Measurements from ENCODE around the gene BOLA1. TPM values are rescaled to one million over a fixed set of nuclear protein-coding genes. Genes with fewer than 3 reads are reported as not detected.
A peak's percentile ranks its signal among the peaks of the same experiment; 100 is the strongest.

The BOLA1 gene
- total and polyA plus RNA-seq, 2 of the 13 experiments (the other 11 are each of a cell fraction or from before 2014, with no cell fraction given): 3.2 to 4.2 TPM

DNA sequence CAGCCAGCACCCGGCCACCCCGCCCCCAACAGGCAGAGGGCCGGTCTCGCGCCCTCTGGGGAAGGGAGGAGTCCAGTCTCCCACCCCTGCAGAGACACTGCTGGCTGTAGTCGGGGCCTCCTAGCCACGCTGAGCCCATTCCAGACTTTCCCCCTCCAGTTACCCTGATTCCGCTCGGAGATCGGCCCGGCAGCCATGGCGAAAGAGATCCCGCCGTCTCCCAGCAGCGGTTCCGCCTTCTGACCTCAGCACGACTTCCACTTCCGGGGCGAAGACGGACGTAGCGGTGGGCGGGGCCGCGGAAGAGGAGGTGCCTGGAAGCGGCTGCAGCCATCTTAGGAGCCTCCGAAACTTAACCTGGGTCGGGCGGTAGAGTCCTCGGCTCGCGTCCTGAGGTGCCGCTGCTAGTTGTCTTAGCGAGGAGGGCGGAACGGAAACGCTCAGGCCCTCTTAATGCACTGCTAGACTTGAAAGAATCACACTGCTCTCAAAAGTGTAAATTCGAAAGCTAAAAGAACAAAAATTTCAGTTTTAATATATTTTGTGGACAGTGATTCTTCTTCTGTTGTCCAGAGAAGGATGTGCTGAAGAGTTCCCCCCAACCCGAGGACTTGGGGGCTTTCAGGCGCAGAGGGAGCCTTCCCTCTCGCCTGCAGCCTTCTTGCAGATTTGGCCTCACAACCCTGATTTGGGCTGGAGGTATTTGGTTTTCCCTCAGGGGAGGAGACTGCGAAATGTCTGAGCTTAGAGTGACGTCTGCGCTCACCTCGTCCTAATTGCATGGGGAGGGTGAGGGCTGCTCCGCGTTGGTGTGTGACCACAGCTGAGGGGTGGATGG, 28.4 kb downstream of the BOLA1 start, which contains the start of gene SF3B4 (continued):
- TF ChIP-seq, protein P1, sequence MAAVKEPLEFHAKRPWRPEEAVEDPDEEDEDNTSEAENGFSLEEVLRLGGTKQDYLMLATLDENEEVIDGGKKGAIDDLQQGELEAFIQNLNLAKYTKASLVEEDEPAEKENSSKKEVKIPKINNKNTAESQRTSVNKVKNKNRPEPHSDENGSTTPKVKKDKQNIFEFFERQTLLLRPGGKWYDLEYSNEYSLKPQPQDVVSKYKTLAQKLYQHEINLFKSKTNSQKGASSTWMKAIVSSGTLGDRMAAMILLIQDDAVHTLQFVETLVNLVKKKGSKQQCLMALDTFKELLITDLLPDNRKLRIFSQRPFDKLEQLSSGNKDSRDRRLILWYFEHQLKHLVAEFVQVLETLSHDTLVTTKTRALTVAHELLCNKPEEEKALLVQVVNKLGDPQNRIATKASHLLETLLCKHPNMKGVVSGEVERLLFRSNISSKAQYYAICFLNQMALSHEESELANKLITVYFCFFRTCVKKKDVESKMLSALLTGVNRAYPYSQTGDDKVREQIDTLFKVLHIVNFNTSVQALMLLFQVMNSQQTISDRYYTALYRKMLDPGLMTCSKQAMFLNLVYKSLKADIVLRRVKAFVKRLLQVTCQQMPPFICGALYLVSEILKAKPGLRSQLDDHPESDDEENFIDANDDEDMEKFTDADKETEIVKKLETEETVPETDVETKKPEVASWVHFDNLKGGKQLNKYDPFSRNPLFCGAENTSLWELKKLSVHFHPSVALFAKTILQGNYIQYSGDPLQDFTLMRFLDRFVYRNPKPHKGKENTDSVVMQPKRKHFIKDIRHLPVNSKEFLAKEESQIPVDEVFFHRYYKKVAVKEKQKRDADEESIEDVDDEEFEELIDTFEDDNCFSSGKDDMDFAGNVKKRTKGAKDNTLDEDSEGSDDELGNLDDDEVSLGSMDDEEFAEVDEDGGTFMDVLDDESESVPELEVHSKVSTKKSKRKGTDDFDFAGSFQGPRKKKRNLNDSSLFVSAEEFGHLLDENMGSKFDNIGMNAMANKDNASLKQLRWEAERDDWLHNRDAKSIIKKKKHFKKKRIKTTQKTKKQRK (IDR thresholded peaks at IDR 0.05; ENCODE audit: low read length): no peak
- TF ChIP-seq, protein P2, sequence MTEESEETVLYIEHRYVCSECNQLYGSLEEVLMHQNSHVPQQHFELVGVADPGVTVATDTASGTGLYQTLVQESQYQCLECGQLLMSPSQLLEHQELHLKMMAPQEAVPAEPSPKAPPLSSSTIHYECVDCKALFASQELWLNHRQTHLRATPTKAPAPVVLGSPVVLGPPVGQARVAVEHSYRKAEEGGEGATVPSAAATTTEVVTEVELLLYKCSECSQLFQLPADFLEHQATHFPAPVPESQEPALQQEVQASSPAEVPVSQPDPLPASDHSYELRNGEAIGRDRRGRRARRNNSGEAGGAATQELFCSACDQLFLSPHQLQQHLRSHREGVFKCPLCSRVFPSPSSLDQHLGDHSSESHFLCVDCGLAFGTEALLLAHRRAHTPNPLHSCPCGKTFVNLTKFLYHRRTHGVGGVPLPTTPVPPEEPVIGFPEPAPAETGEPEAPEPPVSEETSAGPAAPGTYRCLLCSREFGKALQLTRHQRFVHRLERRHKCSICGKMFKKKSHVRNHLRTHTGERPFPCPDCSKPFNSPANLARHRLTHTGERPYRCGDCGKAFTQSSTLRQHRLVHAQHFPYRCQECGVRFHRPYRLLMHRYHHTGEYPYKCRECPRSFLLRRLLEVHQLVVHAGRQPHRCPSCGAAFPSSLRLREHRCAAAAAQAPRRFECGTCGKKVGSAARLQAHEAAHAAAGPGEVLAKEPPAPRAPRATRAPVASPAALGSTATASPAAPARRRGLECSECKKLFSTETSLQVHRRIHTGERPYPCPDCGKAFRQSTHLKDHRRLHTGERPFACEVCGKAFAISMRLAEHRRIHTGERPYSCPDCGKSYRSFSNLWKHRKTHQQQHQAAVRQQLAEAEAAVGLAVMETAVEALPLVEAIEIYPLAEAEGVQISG (CRISPR knock-in tag; IDR thresholded peaks at IDR 0.05): peak; percentile 90
- TF ChIP-seq ZNF563 (CRISPR knock-in tag; IDR thresholded peaks at IDR 0.05): 0 out of 2 replicates have a peak, but pooled peaks have one; percentile 7
- TF ChIP-seq SALL1 (CRISPR knock-in tag; IDR thresholded peaks at IDR 0.05): peak; percentile 69; the same call in 1 of the 2 replicates
- no peak for TF ChIP-seq ISX (CRISPR knock-in tag; conservative IDR thresholded peaks at IDR 0.05)
- TF ChIP-seq SIX1 (CRISPR knock-in tag; IDR thresholded peaks at IDR 0.05; ENCODE audit: borderline replicate concordance): no peak
- TF ChIP-seq, protein P3, sequence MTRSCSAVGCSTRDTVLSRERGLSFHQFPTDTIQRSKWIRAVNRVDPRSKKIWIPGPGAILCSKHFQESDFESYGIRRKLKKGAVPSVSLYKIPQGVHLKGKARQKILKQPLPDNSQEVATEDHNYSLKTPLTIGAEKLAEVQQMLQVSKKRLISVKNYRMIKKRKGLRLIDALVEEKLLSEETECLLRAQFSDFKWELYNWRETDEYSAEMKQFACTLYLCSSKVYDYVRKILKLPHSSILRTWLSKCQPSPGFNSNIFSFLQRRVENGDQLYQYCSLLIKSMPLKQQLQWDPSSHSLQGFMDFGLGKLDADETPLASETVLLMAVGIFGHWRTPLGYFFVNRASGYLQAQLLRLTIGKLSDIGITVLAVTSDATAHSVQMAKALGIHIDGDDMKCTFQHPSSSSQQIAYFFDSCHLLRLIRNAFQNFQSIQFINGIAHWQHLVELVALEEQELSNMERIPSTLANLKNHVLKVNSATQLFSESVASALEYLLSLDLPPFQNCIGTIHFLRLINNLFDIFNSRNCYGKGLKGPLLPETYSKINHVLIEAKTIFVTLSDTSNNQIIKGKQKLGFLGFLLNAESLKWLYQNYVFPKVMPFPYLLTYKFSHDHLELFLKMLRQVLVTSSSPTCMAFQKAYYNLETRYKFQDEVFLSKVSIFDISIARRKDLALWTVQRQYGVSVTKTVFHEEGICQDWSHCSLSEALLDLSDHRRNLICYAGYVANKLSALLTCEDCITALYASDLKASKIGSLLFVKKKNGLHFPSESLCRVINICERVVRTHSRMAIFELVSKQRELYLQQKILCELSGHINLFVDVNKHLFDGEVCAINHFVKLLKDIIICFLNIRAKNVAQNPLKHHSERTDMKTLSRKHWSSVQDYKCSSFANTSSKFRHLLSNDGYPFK (CRISPR knock-in tag; IDR thresholded peaks at IDR 0.05; ENCODE audit: borderline replicate concordance): peak; percentile 95
- no peak for TF ChIP-seq GTF2F1 (IDR thresholded peaks at IDR 0.05; ENCODE audit: low read length)
- TF ChIP-seq RXRA (CRISPR knock-in tag; IDR thresholded peaks at IDR 0.05): no peak; the same call in 1 of the 2 replicates
- TF ChIP-seq SP140L (CRISPR knock-in tag; IDR thresholded peaks at IDR 0.05; ENCODE audit: borderline replicate concordance): no peak
- TF ChIP-seq JUND (CRISPR knock-in tag; IDR thresholded peaks at IDR 0.05): no peak
- TF ChIP-seq SRY (CRISPR knock-in tag; IDR thresholded peaks at IDR 0.05): no peak
- TF ChIP-seq, protein P4, sequence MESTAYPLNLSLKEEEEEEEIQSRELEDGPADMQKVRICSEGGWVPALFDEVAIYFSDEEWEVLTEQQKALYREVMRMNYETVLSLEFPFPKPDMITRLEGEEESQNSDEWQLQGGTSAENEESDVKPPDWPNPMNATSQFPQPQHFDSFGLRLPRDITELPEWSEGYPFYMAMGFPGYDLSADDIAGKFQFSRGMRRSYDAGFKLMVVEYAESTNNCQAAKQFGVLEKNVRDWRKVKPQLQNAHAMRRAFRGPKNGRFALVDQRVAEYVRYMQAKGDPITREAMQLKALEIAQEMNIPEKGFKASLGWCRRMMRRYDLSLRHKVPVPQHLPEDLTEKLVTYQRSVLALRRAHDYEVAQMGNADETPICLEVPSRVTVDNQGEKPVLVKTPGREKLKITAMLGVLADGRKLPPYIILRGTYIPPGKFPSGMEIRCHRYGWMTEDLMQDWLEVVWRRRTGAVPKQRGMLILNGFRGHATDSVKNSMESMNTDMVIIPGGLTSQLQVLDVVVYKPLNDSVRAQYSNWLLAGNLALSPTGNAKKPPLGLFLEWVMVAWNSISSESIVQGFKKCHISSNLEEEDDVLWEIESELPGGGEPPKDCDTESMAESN (CRISPR knock-in tag; conservative IDR thresholded peaks at IDR 0.05): no peak
- no peak for TF ChIP-seq NFIB (CRISPR knock-in tag; IDR thresholded peaks at IDR 0.05; ENCODE audit: borderline replicate concordance)
- TF ChIP-seq ZNF224 (CRISPR knock-in tag; IDR thresholded peaks at IDR 0.05): 0 out of 2 replicates have a peak, but pooled peaks have one; percentile 55
- no peak for TF ChIP-seq RELA (CRISPR knock-in tag; IDR thresholded peaks at IDR 0.05)
- peak; percentile 21; the same call in 1 of the 2 replicates for TF ChIP-seq ZNF124 (CRISPR knock-in tag; IDR thresholded peaks at IDR 0.05)
- no peak for TF ChIP-seq FOXJ3 (CRISPR knock-in tag; IDR thresholded peaks at IDR 0.05; ENCODE audit: borderline replicate concordance)

All from HepG2 (cell line).